SH-SY5Y (cell line): ENCODE data around the gene ZBTB7C.

ENCODE experiments used
- GATA2 ChIP-seq: IDR thresholded peaks from 2 replicates; pipeline ENCODE4 v1.6.1; 2011; ENCODE audit warnings: mild to moderate bottlenecking, low read depth, low read length
- GATA3 ChIP-seq: IDR thresholded peaks from 2 replicates; pipeline ENCODE4 v1.6.1; 2011; ENCODE audit warnings: low read depth, mild to moderate bottlenecking, low read length, moderate library complexity

GRCh38 chr18:47990981-47991380 lies 418.2 kb downstream of the ZBTB7C start:
- TF ChIP-seq GATA2 = no peak
- TF ChIP-seq GATA3 = no peak
